ENCODE measurements around the gene TOPAZ1.
A peak's percentile ranks its signal among the peaks of the same experiment; 100 is the strongest.
"Not testable (repeated sequence)": the region's sequence is repeated elsewhere in the genome, so short reads cannot be mapped to it uniquely, and the experiment has no call there.

TOPAZ1 gene

DNA sequence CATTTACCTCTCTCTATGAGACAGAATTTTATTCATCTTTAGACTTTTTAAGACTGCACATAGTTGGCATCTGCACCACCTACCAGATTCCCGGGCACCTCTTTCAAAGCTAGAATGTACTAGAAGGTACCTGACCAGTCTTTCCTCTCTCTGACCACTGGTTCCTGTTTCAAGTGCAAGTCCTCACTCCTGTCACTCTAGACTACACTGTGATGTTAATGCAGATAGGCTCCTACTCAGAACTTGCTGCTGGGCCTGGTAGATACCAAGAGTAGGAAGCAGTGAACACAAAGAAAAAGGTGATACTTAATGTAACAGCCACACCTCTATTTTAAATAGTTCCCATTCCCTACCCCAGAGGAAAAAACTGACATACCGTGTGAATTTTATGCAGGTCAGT, 88.8 kb downstream of the TOPAZ1 start:
- DNase-seq (ENCODE audit: low read depth, low spot score): no peak

DNA sequence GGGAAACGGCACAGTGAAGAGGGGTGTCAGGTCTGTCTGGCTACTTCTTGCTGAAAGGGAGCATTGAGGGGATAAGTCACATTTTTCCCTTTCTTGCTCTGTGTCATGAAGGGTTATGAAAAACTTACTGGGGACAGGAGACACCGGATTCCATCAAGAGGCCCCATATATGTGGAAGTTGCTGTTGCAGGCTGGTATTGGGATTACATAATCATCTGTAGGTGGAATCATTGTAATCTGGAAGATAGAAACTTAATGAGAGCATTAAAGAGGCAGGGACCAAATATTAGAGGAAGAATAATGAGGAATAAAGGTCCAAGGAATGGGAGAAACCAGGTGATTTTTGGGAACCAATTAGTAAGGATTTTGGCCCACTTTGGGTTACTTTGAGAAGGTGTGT, 92.6 kb downstream of the TOPAZ1 start:
- DNase-seq (ENCODE audit: low read depth, low spot score): no peak

- no peak for DNase-seq (ENCODE audit: low read depth, low spot score)
Measured at GRCh38 chr3:44337248-44337785, 95.6 kb downstream of the TOPAZ1 start.

DNA sequence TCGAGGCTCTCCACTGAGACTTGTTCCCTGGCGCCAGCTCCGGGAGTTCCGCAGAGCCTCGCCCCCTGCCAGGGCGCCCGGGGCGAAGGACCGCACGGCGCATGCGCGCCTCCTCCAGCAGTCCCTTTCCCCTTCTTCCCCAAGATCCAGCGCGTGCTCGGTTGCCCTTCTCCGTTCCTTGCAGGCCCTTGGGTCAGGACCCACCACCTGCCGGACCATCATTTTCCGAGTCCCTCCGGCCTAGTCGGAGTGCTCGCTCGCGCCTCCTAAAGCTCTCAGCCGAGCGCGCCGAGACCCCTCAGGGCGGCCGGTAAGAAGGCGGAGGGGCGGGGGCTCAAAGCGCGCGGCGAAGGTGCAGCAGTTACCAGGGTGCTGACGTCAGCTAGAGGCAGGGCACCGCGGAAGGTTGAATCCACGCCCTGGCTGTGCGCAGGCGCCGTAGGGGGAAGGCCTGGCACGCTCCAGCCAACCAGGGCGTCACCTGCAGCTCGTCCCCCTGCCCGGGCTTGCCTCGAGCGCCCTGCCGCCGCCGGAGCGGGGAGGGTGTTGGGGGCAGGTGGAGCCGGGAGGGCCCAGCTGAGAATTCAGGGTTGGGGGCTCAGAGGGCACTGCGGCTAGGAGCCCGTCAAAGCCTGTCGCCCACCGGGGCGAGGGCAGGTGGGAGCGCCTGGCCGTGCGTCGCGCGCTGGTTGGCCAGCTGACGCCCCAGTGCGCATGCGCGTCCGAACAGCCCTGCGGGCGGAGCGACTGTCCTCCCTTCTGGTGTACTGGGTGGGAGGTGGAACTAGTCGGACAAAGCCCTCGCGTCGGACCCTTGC, 96.5 kb downstream of the TOPAZ1 start, which contains the start of gene TCAIM:
Gene TCAIM, plus strand, starts transcription at position 757 of the 818 bp plus-strand sequence. CDS start 16,017 bp downstream, outside the sequence.
- peak; percentile 92 for DNase-seq (ENCODE audit: low read depth, low spot score)

- no peak for DNase-seq (ENCODE audit: low read depth, low spot score)
Measured at GRCh38 chr3:44338828-44339127, 97.1 kb downstream of the TOPAZ1 start.

DNA sequence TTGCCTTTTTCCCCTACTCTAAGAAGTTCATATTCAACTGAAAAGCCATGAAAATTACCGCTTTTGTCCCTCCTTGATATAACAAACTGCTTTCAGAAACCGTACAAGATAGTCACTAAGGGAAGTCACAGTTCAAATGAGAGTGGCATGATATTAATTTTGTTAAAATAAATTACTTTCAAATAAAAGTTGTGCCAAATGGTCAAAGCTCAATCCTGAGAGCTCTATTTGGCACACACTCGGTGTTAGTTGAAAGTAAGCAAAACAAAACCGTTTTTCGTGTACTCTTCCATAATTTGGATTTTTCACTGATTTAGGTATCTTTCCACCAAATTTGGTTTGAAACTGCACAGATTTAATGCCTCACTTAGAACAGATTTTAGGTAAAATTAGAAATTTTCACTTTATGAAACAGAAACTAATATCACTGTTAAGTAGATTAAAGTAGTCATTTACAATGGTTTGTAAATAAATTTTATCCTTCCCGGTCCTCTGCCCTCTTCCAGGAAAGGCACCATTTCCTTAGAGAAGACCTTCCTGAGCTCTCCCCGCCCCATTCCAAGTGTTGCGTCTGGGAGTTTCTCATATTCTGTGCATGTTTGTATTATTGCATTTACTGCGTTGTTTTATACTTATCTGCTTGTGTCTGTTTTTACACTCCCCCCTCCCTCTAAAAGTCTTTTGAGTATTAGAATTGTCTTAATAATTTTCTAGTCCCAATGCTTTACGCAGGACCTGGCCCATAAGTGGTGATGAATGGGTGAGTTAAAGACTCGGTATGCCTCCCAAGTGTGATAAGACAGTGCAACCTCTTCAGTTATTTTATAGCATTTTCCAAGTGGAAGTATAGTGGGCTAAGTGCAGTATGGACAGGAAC, 97.7 kb downstream of the TOPAZ1 start:
- no peak for DNase-seq (ENCODE audit: low read depth, low spot score)

GRCh38 chr3:44340058-44340395, 98.3 kb downstream of the TOPAZ1 start:
- no peak for DNase-seq (ENCODE audit: low read depth, low spot score)

DNA sequence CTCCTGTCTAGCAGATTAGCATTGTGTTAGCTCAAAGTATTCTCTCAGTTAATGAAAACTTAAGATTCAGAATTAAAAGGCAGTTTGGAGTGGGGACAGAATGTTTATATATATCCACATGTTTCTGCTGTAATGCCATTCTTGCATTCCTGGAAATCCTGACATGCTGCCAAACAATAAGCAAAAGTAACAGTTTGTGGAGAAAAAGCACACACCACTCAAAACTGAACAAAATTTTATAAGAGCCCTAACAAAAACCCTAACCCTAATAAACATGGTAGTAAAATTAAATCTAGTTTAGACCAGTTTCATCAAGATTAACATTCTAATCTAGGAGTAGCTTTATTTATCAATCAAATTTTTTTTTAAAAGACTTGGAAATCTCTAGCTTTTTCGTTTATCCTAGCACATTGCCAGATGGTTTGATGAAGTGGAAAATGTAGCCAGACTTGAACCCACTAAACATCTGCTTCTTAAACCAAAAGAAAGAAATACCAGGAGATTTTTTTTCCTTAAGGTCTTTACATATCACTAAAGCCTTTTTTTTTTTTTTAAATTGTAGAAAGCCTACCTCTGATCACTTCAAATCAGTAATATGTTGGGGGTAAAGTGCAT, 100.6 kb downstream of the TOPAZ1 start:
- DNase-seq (ENCODE audit: low read depth, low spot score): no peak

GRCh38 chr3:44343421-44343820, 101.7 kb downstream of the TOPAZ1 start:
- DNase-seq (ENCODE audit: low read depth, low spot score): no peak

- DNase-seq (ENCODE audit: low read depth, low spot score): not testable (repeated sequence)
Measured at GRCh38 chr3:44346590-44346989, 104.9 kb downstream of the TOPAZ1 start.

DNA sequence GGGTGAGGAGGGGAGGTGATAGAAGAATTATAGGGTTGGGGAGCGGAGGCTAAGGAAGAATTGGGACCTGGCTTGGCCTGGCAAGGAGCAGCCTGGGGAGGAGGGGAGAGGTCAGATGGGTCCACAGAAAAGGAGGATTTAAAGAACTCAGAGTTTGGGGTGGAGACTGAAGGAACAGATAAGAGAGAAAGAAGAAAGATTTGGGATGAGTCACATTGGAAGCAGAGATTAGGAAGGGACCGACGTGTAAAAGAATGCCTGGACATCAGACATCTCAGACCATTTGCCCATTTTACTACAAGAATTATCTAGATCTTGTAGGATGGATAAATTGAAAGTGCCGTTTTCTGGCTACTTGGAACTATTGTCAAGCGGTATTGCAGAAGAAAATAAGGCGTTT, 107.3 kb downstream of the TOPAZ1 start:
- no peak for DNase-seq (ENCODE audit: low read depth, low spot score)

DNA sequence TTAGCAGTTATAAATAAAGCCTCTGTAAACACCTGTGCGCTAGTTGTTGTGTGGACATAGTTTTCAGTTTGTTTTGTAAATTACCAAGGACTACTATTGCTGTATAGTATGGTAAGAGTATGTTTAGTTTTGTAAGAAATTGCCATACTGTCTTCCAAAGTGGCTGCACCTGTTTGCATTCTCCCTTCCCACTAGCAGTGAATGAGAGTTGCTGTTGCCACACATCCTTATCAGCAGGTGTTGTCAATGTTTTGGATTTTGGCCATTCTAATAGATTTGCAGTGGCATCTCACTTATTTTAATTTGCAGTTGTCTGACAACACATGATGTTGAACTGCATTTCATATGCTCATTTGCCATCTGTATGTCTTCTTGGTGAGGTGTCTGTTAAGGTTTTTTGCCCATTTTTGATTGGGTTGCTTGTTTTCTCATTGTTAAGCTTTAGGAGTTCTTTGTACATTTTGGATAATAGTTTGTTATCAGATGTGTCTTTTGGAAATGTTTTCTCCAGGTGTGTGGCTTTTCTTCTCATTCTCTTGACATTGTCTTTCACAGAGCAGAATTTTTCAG, 111.8 kb downstream of the TOPAZ1 start:
- DNase-seq (ENCODE audit: low read depth, low spot score): no peak

- DNase-seq (ENCODE audit: low read depth, low spot score): peak; percentile 43
Measured at GRCh38 chr3:44355362-44356033, 113.8 kb downstream of the TOPAZ1 start.

DNA sequence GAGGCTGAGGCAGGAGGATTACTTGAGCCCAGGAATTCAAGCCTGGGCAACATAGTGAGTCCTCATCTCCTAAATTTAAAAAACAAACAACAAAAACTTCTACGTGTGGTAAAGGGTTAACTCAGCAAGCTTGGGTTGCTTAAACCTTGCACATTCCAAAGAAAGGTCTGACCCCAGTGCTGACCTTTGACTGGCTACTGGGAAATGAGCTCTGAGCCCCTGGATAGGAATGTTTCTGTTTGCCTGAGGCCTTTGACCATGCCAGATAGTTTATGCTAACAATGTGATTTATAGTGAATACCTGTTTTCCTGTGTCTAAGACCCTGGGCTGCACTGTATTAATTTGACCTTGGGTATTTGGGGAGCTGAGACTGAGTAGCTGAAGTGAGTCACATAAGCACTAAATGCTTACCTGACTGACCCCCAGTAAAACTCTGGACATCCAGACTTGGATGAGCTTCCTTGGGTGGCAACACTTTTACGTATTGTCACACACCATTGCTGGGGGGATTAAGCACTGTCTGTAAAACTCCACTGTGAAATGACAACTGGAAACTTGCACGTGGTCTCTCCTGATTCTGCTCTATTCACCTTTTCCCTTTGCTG, 117.6 kb downstream of the TOPAZ1 start:
- no peak for DNase-seq (ENCODE audit: low read depth, low spot score)

- no peak for DNase-seq (ENCODE audit: low read depth, low spot score)
Measured at GRCh38 chr3:44363591-44363990, 121.9 kb downstream of the TOPAZ1 start.

DNA sequence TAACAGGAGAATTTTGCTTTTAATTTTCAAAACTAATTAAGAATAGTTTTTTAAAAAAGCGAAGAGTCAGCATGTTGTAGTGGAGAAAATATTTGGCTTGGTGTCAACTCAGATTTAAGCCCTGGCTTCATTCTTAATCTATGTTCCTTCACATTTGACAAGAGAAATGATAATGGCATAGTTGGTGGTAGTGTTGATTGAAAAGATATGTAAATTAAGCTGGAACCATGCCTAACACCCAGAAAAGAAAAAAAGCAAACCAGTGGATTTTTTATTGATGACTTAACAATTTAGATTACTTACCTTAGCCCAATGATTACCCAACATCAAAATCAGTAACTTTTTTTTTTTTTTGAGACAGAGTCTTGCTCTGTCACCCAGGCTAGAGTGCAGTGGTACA, 124.3 kb downstream of the TOPAZ1 start:
- no peak for DNase-seq (ENCODE audit: low read depth, low spot score)

DNA sequence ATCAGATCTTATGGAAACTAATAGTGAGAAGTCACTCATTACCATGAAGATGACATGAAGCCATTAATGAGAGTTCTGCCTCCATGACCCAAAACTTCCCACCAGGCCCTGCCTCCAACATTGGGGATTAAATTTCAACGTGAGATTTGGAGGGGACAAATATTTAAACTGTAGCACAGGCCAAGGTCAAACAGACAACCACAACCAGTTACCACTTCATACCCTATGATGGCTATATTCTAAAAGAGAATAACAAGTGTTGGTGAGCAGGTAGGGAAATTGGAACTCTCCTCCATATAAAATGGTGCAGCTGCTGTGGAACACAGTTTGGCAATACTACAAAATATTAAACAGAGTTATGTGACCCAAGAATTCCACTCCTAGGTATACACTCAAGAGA, 133.8 kb downstream of the TOPAZ1 start:
- DNase-seq (ENCODE audit: low read depth, low spot score): no peak
